Sigmoid colon (tissue), 4 donors: ENCODE data around the gene IGF2R.

Source experiments
- CTCF ChIP-seq, 4 experiments: fragments of 450-650 bp in 3 of 4; fragments of 200-600 bp in 1 of 4; IDR thresholded peaks; one replicate each; pipeline ENCODE4 v1.5.1; 2016 to 2019; ENCODE audit warnings: antibody characterized with exemption in 4 of 4, mild to moderate bottlenecking in 3 of 4, moderate library complexity in 2 of 4
- POLR2A ChIP-seq, 2 donors: fragments of 450-650 bp; IDR thresholded peaks; one replicate each; pipeline ENCODE4 v1.6.1; 2016; ENCODE audit warnings: antibody characterized with exemption in 2 of 2, mild to moderate bottlenecking in 2 of 2, moderate library complexity in 2 of 2
- POLR2AphosphoS5 ChIP-seq, 4 donors: sonication (generic); formaldehyde crosslinking; IDR thresholded peaks; one replicate each; pipeline ENCODE4 v1.6.1; 2017; ENCODE audit warnings: antibody characterized with exemption in 4 of 4

GRCh38 chr6:160035693-160036330, 66.9 kb downstream of the IGF2R start:
- TF ChIP-seq CTCF (IDR thresholded peaks at IDR 0.05) (no peak), POLR2AphosphoS5 (IDR thresholded peaks at IDR 0.05) (no peak), POLR2A (IDR thresholded peaks at IDR 0.05) (no peak)
